Measurements from ENCODE around the gene ACAD8. TPM values are rescaled to one million over a fixed set of nuclear protein-coding genes. Genes with fewer than 3 reads are reported as not detected.
A peak's percentile ranks its signal among the peaks of the same experiment; 100 is the strongest.

The ACAD8 gene
- total RNA-seq, 1 experiment from 2014 or later, result 18.9 TPM

DNA sequence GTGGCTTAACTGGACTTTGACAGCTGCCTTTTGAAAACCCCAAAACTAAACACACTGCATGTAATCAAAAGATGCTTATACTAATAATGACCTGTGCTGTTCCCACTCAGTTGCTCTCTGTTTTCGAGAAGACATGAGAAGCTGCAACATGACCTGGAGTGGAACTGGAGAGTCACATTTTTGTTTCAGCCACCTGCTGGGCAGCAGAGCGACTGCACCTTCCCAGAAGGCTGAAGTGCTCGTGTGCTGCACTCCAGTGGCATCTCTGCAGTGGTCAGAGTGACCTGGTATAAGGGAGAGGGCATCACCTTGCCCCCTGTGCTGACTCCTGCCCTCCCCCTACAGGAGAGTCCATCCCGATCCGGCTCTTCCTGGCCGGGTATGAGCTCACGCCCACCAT is 8.8 kb upstream of the ACAD8 start:
- no TSS peak for BruUV-seq (replicated peaks)
- Mint-ChIP-seq H3K4me3 (ENCODE audit: unreplicated experiment) (no peak overlapping the region), H3K9me3 (ENCODE audit: unreplicated experiment) (no peaks in the 10 kb centered on the region), H3K27ac (ENCODE audit: low read depth, unreplicated experiment) (no peak overlapping the region), H3K36me3 (ENCODE audit: insufficient read depth, unreplicated experiment) (peaks cover 29% of the 10 kb centered on the region), H3K4me1 (ENCODE audit: insufficient read depth, unreplicated experiment) (no peaks in the 10 kb centered on the region), H3K27me3 (ENCODE audit: insufficient read depth, unreplicated experiment) (no peaks in the 10 kb centered on the region)
- DNase-seq (ENCODE audit: unreplicated experiment), result peak; percentile 18
- intact Hi-C loops (cut with micrococcal nuclease), result loop anchor here (1.0 kb wide), 1 partner anchor 37 kb away; no protein-coding TSS in a partner anchor
- CTCF ChIA-PET, result interaction anchor here (0.6 to 2.0 kb wide), 13 partner anchors 10 to 1166 kb away, joined by 3 to 11 read pairs (median 3); partner anchors contain the start of genes NCAPD3 and VPS26B
- TF ChIP-seq CTCF (IDR thresholded peaks at IDR 0.05; ENCODE audit: unreplicated experiment), result peak; percentile 36
- POLR2A ChIA-PET, result interaction anchor here (0.6 to 1.7 kb wide), 3 partner anchors 19 to 111 kb away, joined by 4 read pairs; partner anchors contain the start of gene VPS26B

DNA sequence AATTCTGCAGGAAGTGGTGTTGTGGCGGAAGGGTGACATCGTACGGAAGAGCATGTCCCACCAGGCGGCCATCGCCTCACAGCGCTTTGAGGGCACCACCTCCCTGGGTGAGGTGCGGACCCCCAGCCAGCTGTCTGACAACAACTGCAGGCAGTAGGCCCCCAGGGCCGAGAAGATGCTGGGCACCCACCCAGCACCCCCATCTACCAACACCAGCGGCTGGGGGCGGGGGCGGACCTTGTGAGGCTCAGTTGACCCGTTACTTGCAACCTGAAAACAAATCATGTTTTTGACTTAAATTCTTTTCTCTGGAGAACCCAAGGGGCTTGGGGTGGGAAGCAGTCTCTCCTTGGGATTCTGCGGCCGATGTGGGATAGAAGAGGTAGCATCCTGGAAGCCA is 7.9 kb upstream of the ACAD8 start:
- H3K4me1 Mint-ChIP-seq (ENCODE audit: insufficient read depth, unreplicated experiment), result no peaks in the 10 kb centered on the region
- no peaks in the 10 kb centered on the region for H3K27me3 Mint-ChIP-seq (ENCODE audit: insufficient read depth, unreplicated experiment)
- CTCF ChIA-PET, result interaction anchor here (0.6 to 2.0 kb wide), 5 partner anchors 9 to 1167 kb away, joined by 3 to 11 read pairs (median 3); no protein-coding TSS in a partner anchor
- no peaks in the 10 kb centered on the region for H3K9me3 Mint-ChIP-seq (ENCODE audit: unreplicated experiment)
- no peak overlapping the region for H3K4me3 Mint-ChIP-seq (ENCODE audit: unreplicated experiment)
- H3K27ac Mint-ChIP-seq (ENCODE audit: low read depth, unreplicated experiment), result no peak overlapping the region
- DNase-seq (ENCODE audit: unreplicated experiment), result no peak
- TF ChIP-seq CTCF (IDR thresholded peaks at IDR 0.05; ENCODE audit: unreplicated experiment), result no peak
- intact Hi-C loops (cut with micrococcal nuclease), result no loop called here
- peaks cover 36% of the 10 kb centered on the region for H3K36me3 Mint-ChIP-seq (ENCODE audit: insufficient read depth, unreplicated experiment)
- POLR2A ChIA-PET, result no interaction called here
- no TSS peak for BruUV-seq (replicated peaks)

DNA sequence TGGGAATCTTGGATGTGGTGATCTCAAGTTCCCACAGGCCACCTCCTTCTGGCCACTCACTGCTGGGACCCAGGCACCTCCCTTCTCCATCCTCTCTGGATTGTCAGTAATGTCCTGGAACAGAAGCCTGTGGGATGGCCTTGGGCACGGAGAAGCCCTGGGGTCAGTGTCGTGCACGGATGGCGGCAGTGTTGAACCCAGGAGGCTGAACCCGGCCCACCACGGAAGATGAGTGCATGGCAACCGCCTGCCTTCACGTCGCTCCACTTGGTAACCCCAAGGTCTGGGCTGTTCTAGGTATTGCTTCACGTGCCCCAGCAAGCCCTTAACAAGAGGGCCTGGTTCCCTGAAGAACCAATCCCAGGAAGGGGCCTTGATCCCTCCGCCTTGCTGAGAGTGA is 7.3 kb upstream of the ACAD8 start:
- Mint-ChIP-seq H3K27ac (ENCODE audit: low read depth, unreplicated experiment) (no peak overlapping the region), H3K4me3 (ENCODE audit: unreplicated experiment) (no peak overlapping the region), H3K4me1 (ENCODE audit: insufficient read depth, unreplicated experiment) (no peaks in the 10 kb centered on the region), H3K36me3 (ENCODE audit: insufficient read depth, unreplicated experiment) (peaks cover 36% of the 10 kb centered on the region), H3K27me3 (ENCODE audit: insufficient read depth, unreplicated experiment) (no peaks in the 10 kb centered on the region), H3K9me3 (ENCODE audit: unreplicated experiment) (no peaks in the 10 kb centered on the region)
- no peak for TF ChIP-seq CTCF (IDR thresholded peaks at IDR 0.05; ENCODE audit: unreplicated experiment)
- no TSS peak for BruUV-seq (replicated peaks)
- no peak for DNase-seq (ENCODE audit: unreplicated experiment)
- CTCF ChIA-PET, result no interaction called here
- intact Hi-C loops (cut with micrococcal nuclease), result no loop called here
- POLR2A ChIA-PET, result no interaction called here

GRCh38 chr11:134246678-134247077 is 6.7 kb upstream of the ACAD8 start:
- Mint-ChIP-seq H3K27ac (ENCODE audit: low read depth, unreplicated experiment) (peak overlapping the region; percentile 57), H3K36me3 (ENCODE audit: insufficient read depth, unreplicated experiment) (peaks cover 36% of the 10 kb centered on the region), H3K4me3 (ENCODE audit: unreplicated experiment) (no peak overlapping the region), H3K9me3 (ENCODE audit: unreplicated experiment) (no peaks in the 10 kb centered on the region), H3K4me1 (ENCODE audit: insufficient read depth, unreplicated experiment) (peaks cover 2% of the 10 kb centered on the region), H3K27me3 (ENCODE audit: insufficient read depth, unreplicated experiment) (no peaks in the 10 kb centered on the region)
- ChIA-PET CTCF (no interaction called here), POLR2A (no interaction called here)
- TF ChIP-seq CTCF (IDR thresholded peaks at IDR 0.05; ENCODE audit: unreplicated experiment), result no peak
- no TSS peak for BruUV-seq (replicated peaks)
- intact Hi-C loops (cut with micrococcal nuclease), result no loop called here
- no peak for DNase-seq (ENCODE audit: unreplicated experiment)
